Pancreas (tissue), 10 donors: ENCODE data around the gene KCNB1. TPM values are rescaled to one million over a fixed set of nuclear protein-coding genes. Genes with fewer than 3 reads are reported as not detected.

ENCODE experiments used
- ATAC-seq, 4 donors: fragments of 200-7000 bp; cut with Tn5 transposase; one replicate each; pipeline versions ENCODE4 v1.8.0 to v1.9.1; 2020; ENCODE audit warnings: mild to moderate bottlenecking in 4 of 4, moderate library complexity in 4 of 4
- DNase-seq, 6 donors: peaks; one replicate each; pipeline ENCODE4 v3.0.0-alpha.2; 2020
- FAIRE-seq: peaks from 2 replicates; lab custom pipeline; 2012; peaks lifted over from hg19 to GRCh38; lab: Jason Lieb, UNC
- H3K27ac ChIP-seq, 4 donors: fragments of 200-600 bp; sonication (generic); 1 replicate in 3 of 4; 2 replicates in 1 of 4; pipeline versions ENCODE4 v1.5.0 to v1.8.0; 2020
- H3K27me3 ChIP-seq, 4 donors: fragments of 200-600 bp; one replicate each; pipeline ENCODE4 v1.8.0; 2021
- H3K36me3 ChIP-seq, 3 donors: fragments of 200-600 bp; sonication (generic) in 1 of 3; one replicate each; pipeline versions ENCODE4 v1.5.0 to v1.8.0; 2020 to 2021
- H3K4me1 ChIP-seq, 3 donors: fragments of 200-600 bp; one replicate each; pipeline ENCODE4 v1.8.0; 2021
- H3K4me3 ChIP-seq, 4 donors: fragments of 200-600 bp; sonication (generic) in 2 of 4; one replicate each; pipeline versions ENCODE4 v1.5.0 to v1.8.0; 2020 to 2021
- H3K9me3 ChIP-seq, 4 donors: fragments of 200-600 bp; one replicate each; pipeline ENCODE4 v1.8.0; 2021
- WGBS, 2 donors: extraction: QIAGEN DNeasy Blood & Tissue Kit; methylation state at CpG; one replicate each; pipeline ENCODE4 v1.1.7; 2013; 5-methylcytosine and 5-hydroxymethylcytosine counted together
- intact Hi-C, 3 donors: fragments of 100-400 bp; cut with DNase I; formaldehyde crosslinking; loops; one replicate each; pipeline versions ENCODE4 v1.11.1 to v1.14.2; 2022
- polyA plus RNA-seq, 2 donors: library from polyadenylated mRNA; stranded (reverse); fragments of 200-250 nt; gene quantifications; one replicate each; pipeline ENCODE4 v1.2.3, GENCODE V29; 2013
- total RNA-seq, 6 donors: library from RNA; stranded (reverse); fragmentation: NEBNext Ultra II Directional in 4 of 6; extraction: Animal tissue kit (Norgen Biotek cat#: 25700) in 4 of 6; gene quantifications; one replicate each; pipeline versions ENCODE4 v1.2.1 to v1.2.4, GENCODE V29; 2021 to 2023
- TF ChIP-seq, protein P1 (sequence below), 4 donors: fragments of 200-600 bp; sonication (generic) in 3 of 4; IDR thresholded peaks; one replicate each; pipeline versions ENCODE4 v1.5.0 to v1.8.0; 2021; ENCODE audit warnings: antibody characterized with exemption in 4 of 4
- donor health status: healthy with polysubstance abuse.
- donor health status: DM: no; HTN: no; CAD: no; lungs with moderate emphysema.
- donor health status: DM: no; HTN: no; CAD: no.
- donor health status: control.
- donor health status: control.
- donor health status: Bipolar disorder and iron deficiency.
- donor health status: DM: yes; HTN: yes; CAD: no.
- donor health status: DM: no; HTN: no; CAD: no.
- donor health status: DM: no; HTN: no; CAD: no.
- donor health status: DM: yes; HTN: yes; CAD: no.

Gene KCNB1
- total and polyA plus RNA-seq, 8 donors = 0.28 to 2.5 (median 0.31) TPM

DNA sequence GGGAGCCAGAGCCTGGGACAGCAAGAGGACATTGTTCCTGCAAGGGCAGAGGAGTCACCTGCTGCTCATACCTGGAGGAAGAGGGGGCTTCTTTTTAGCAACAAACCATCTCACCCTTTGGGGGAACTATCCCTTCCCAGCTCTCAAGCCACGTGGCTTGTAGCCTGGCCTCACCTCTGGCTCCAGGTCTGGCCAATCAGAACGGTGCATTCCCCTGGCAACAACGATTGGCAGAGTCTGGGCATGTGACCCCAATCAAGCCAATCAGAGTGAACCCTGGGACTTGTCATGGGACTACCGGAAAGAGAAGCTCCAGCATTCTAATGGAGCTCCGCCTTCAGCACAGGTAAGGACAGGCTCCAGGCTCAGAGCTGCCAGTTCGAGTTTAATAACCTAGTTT lies 33.6 kb downstream of the KCNB1 start:
- FAIRE-seq = no peak
- DNase-seq = no peak

DNA sequence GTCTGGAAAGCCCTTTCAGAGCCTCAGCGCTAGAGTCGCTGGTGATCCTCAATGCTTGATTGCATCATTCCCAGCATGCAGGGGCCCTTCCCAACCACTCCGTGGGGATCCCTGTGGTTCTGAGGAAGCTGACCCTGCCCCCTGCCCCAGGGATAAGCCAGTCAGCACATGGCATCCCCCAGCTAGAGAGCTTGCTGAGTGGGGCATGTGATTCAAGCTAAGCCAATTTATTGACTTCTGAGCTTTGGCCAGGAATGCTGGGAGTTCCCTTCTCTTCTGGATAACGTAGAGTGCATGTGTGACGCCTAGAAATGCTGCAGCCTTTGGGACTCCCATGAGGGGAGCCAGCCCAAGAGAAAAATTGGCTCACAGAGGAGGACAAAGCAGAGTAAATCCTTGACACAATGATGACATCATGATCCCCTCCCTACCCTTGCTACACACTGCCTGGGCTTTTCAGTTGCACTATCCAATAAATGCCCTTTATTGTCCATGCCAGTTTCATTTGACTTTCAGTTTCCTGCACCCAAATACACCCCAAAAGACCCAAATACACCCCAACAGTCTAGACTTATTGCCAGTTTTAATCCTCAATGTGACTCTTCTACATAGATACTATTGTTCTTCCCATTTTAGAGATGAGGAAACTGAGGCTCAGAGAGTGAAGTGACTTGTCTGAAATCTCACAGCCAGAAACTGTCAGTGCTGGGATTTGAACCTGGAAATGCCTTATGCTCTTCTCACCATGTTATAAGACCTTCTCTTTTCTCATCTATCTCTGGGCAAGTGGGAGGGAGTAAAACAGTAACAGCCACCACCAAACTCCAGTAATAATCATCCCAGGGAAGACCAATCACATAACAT lies 34.3 kb downstream of the KCNB1 start:
- no peaks in the 10 kb centered on the region for H3K27me3 ChIP-seq
- intact Hi-C loops = no loop called here
- H3K4me3 ChIP-seq = no peak overlapping the region
- FAIRE-seq (no peak), ATAC-seq (peak in 3 of 4 donors; percentile 9 to 52 (median 13)), DNase-seq (no peak)
- no peaks in the 10 kb centered on the region for H3K36me3 ChIP-seq
- no peaks in the 10 kb centered on the region for H3K9me3 ChIP-seq
- H3K27ac ChIP-seq = no peak overlapping the region
- TF ChIP-seq, protein P1, sequence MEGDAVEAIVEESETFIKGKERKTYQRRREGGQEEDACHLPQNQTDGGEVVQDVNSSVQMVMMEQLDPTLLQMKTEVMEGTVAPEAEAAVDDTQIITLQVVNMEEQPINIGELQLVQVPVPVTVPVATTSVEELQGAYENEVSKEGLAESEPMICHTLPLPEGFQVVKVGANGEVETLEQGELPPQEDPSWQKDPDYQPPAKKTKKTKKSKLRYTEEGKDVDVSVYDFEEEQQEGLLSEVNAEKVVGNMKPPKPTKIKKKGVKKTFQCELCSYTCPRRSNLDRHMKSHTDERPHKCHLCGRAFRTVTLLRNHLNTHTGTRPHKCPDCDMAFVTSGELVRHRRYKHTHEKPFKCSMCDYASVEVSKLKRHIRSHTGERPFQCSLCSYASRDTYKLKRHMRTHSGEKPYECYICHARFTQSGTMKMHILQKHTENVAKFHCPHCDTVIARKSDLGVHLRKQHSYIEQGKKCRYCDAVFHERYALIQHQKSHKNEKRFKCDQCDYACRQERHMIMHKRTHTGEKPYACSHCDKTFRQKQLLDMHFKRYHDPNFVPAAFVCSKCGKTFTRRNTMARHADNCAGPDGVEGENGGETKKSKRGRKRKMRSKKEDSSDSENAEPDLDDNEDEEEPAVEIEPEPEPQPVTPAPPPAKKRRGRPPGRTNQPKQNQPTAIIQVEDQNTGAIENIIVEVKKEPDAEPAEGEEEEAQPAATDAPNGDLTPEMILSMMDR (IDR thresholded peaks at IDR 0.05) = no peak
- no peaks in the 10 kb centered on the region for H3K4me1 ChIP-seq
- WGBS, 2 donors = 48 to 51% methylated on average over 5 of the region's 5 CpGs

More for the DNA sequence above, 33.6 kb downstream of the KCNB1 start:
- WGBS, 2 donors = 62 to 71% methylated on average over 6 of the region's 6 CpGs
- TF ChIP-seq, protein P1 (IDR thresholded peaks at IDR 0.05) = no peak
- no peak for ATAC-seq
- no peaks in the 10 kb centered on the region for H3K9me3 ChIP-seq
- intact Hi-C loops = no loop called here
- no peaks in the 10 kb centered on the region for H3K36me3 ChIP-seq
- no peaks in the 10 kb centered on the region for H3K27me3 ChIP-seq
- H3K27ac ChIP-seq = no peak overlapping the region
- no peak overlapping the region for H3K4me3 ChIP-seq
- no peaks in the 10 kb centered on the region for H3K4me1 ChIP-seq

DNA sequence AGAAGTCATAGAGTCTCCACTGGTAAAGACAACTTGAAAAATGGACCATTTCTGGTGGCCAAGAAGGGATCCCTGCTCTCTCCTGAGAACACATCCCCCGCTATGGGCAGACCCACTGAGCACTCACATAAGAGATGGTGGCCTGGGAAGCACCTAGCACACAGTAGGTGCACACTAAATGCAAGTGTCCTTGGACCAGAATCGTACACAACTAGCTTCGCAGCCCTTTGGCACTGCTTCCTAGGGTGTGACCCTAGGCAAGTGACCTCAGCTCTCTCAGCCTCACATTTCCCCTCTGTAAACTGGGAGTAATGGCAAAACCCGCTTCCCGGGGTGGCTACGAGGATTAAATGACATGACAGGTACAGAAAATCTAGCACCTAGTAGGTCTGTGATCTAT lies 35.1 kb downstream of the KCNB1 start:
- 57 to 66% methylated on average over 6 of the region's 6 CpGs for WGBS, 2 donors
- H3K4me3 ChIP-seq = no peak overlapping the region
- no peaks in the 10 kb centered on the region for H3K9me3 ChIP-seq
- TF ChIP-seq, protein P1 (IDR thresholded peaks at IDR 0.05) = no peak
- ATAC-seq = no peak
- H3K4me1 ChIP-seq = no peaks in the 10 kb centered on the region
- H3K36me3 ChIP-seq = no peaks in the 10 kb centered on the region
- no peaks in the 10 kb centered on the region for H3K27me3 ChIP-seq
- intact Hi-C loops = no loop called here
- no peak overlapping the region for H3K27ac ChIP-seq
- DNase-seq = no peak
- FAIRE-seq = no peak

DNA sequence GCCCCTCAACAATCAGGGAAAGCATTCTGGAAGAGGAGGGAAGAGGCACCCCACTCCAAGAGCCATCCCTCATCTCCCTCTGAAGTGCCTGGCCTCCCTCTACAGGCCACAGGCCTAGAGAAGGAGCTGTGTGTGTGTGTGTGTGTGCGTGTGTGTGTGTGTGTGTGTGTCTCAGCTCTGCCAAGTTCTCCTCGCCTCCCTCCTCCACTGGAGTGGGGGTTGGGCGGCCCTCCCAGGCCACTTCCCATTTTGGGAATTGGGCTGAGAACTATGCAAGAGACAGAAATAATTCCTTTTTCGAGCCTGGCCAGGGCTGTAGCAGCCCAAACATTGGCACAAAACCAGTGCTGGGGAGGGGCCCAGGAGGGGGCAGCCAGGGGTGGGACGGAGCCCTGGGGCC lies 35.7 kb downstream of the KCNB1 start:
- H3K36me3 ChIP-seq = no peaks in the 10 kb centered on the region
- H3K4me3 ChIP-seq = no peak overlapping the region
- no peaks in the 10 kb centered on the region for H3K27me3 ChIP-seq
- intact Hi-C loops = no loop called here
- H3K4me1 ChIP-seq = no peaks in the 10 kb centered on the region
- ATAC-seq = peak in 3 of 4 donors; percentile 73 to 80 (median 77)
- H3K9me3 ChIP-seq = no peaks in the 10 kb centered on the region
- 27 to 37% methylated on average over 4 to 5 of the region's 5 CpGs for WGBS, 2 donors
- no peak overlapping the region for H3K27ac ChIP-seq
- FAIRE-seq = no peak
- TF ChIP-seq, protein P1 (IDR thresholded peaks at IDR 0.05) = no peak
- peak in 4 of 6 donors; percentile 25 to 41 (median 29) for DNase-seq

DNA sequence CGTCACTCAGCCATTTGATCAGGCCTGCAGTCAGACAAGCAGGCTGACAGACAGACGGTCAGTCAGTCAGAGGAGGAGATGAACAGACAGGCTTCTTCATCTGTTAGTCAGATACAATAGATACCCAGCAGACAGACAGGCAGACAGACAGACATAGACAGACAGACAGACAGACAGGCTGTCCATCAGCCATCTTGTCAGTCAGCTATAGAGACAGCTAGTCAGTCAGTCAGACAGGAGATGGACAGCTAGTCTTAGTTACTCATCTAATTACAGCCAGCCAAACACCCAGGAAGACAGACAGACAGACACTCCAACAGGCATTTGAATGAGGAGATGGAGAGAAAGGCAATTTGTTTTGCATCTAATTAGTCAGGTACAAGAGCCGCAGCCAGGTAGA lies 36.4 kb downstream of the KCNB1 start:
- no peaks in the 10 kb centered on the region for H3K36me3 ChIP-seq
- FAIRE-seq (no peak), ATAC-seq (no peak), DNase-seq (no peak)
- 62 to 87% methylated on average over 3 of the region's 3 CpGs for WGBS, 2 donors
- no peaks in the 10 kb centered on the region for H3K27me3 ChIP-seq
- H3K27ac ChIP-seq = no peak overlapping the region
- intact Hi-C loops = no loop called here
- TF ChIP-seq, protein P1 (IDR thresholded peaks at IDR 0.05) = no peak
- H3K4me3 ChIP-seq = no peak overlapping the region
- no peaks in the 10 kb centered on the region for H3K9me3 ChIP-seq
- no peaks in the 10 kb centered on the region for H3K4me1 ChIP-seq
